ENCODE data around the gene DACH2.
"Not testable (repeated sequence)": the region's sequence is repeated elsewhere in the genome, so short reads cannot be mapped to it uniquely, and the experiment has no call there.

The DACH2 gene

DNA sequence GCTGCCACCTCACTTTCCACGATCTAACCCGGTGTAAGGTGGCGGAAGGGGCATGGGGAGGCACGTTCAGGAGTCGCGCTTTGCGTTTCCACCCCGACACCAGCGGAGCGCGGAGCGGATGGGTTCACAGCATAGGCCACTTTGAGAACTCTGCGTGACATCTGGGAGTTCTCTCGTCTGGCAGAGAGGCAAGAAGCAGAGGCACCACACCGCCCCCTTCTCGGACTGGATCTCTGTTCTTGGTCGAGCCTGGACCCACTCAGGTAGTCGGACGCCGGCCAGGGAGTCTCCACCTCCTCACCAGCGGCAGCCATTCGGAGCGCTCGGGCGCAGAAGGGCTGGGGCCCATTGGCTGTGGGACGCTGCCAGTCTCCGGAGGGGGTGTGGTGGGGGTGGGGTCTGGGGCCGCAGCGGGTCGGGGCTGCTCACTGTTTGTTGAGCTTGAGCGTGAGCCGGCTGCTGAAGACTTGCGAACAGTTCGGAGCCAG, at the start of gene DACH2:
Gene DACH2 (plus strand): TSS at position 428 of the 488 bp plus-strand sequence.
- no peak for DNase-seq (ENCODE audit: low spot score)

DNA sequence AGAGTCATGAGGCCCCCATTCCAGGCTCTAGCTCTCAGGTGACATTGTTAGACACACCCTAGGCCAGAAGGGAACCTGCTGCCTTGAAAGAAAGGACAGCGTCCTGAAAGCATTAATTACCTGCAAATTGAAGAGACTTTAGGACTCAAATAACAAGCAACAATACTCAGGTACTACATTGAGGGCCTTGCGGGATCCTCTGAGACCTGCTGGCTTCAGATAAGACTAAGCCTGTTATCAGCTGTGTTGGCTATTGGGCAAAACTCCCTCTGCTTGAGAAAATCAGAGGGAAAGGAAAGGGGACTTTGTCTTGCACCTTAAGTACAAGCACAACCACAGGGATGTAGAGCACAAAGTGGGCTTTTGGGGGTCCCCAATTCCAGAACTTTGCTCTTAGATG, 45.9 kb upstream of the DACH2 start:
- no peak for DNase-seq (ENCODE audit: low spot score)

- no peak for DNase-seq (ENCODE audit: low spot score)
Measured at GRCh38 chrX:86103061-86103460, 45.2 kb upstream of the DACH2 start.

- no peak for DNase-seq (ENCODE audit: low spot score)
Measured at GRCh38 chrX:86104526-86104925, 43.7 kb upstream of the DACH2 start.

- no peak for DNase-seq (ENCODE audit: low spot score)
Measured at GRCh38 chrX:86121916-86122315, 26.3 kb upstream of the DACH2 start.

DNA sequence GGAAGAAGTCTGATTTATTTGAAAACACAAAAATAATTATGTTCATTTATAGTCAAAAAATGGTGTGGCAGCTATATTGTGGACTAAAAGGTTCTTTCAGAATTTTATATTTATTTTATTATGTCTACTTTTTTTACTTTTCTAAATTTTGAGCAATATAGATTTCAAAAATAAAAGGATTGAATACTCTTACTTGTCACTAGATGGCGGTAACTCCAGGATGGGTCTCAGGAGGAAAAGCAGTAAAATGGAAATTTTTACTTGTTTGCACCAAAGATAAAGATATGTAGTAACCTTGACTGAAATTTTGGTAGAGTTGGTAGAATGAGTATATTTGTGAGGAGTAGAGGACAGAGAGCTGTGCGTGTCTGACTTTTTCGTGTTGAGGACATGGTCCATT, 14.5 kb upstream of the DACH2 start:
- no peak for DNase-seq (ENCODE audit: low spot score)

GRCh38 chrX:86137071-86137470, 11.2 kb upstream of the DACH2 start:
- DNase-seq (ENCODE audit: low spot score) = no peak

GRCh38 chrX:86141786-86142185, 6.5 kb upstream of the DACH2 start:
- DNase-seq (ENCODE audit: low spot score) = no peak

DNA sequence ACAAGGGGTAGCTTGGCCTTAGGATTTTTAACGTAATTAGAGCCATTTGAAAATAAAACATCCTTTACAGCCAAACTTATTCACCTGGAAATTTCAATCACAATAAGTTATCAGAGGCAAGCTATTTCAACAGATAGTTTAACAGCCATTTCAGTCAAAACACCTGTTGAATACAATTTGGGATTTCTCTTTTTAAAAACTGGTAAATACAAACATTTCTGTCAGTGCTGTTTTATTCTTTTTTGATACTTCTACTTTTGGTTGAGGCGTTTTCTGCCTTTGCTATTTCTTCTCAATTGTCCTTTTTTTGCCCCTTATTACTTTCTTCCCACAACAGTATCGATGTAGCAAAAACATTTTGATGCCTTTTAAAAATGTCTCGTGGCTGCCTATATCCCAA, 2.1 kb upstream of the DACH2 start:
- no peak for DNase-seq (ENCODE audit: low spot score)

- no peak for DNase-seq (ENCODE audit: low spot score)
Measured at GRCh38 chrX:86148594-86148993, 343 bp downstream of the DACH2 start.

- DNase-seq (ENCODE audit: low spot score) = no peak
Measured at GRCh38 chrX:86149119-86149518, 868 bp downstream of the DACH2 start.

DNA sequence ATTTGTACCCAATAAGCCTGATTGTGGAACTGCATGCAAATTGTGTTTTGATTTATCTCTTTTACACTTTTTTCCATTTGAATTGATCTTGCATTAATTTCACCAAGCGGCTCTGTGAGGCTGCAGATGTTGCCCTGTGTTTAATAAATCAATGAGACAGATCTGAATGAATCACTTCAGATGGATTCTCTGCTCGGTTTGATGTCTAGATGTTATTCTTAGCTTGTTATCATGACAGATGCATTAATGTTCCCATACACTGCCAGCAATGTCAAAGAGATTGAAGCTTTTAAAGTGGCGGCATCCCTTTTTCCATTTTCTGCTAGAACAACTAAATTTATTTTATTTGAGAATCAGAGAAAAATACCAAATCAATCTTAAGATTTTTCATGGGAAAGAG, 6.3 kb downstream of the DACH2 start:
- DNase-seq (ENCODE audit: low spot score) = no peak

- no peak for DNase-seq (ENCODE audit: low spot score)
Measured at GRCh38 chrX:86171366-86171765, 23.1 kb downstream of the DACH2 start.

DNA sequence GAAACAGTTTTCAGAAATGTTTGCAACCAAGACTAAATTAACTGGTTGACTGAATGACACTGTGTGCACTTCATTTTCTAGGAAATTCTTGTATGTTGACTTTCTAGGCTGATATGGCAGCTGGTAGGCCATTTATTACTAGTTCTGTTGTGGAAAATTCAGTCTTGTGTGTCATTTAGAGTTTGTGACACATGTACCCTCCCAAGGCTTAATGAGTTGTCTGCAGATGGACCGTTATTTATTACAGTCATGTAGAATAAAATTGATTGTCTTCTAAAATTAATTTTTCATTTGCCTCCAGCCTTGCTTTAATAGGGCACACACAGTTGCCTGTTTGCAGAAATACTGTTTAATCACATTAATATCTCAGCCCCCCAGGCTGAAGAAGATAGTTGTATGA, 30.7 kb downstream of the DACH2 start:
- DNase-seq (ENCODE audit: low spot score) = no peak

- not testable (repeated sequence) for DNase-seq (ENCODE audit: low spot score)
Measured at GRCh38 chrX:86181325-86181724, 33.1 kb downstream of the DACH2 start.

DNA sequence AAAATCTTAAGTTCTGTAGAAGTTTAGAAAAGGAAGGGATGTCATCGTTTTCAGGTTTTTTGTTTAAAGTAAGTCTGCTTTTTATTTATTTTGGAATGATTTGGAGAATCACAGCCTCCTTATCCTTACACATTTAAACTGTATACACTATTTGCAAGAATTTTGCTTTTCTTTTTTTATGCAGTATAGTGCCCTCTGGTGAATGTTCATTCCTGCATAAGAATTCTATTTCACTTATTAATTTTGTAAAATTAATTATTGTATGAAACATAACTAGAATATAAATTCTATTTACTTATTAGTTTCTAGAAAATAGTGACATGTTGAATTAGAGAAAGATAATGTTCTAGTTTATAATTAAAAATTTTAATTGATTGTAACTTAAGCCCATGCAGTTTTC, 44.6 kb downstream of the DACH2 start:
- no peak for DNase-seq (ENCODE audit: low spot score)

DNA sequence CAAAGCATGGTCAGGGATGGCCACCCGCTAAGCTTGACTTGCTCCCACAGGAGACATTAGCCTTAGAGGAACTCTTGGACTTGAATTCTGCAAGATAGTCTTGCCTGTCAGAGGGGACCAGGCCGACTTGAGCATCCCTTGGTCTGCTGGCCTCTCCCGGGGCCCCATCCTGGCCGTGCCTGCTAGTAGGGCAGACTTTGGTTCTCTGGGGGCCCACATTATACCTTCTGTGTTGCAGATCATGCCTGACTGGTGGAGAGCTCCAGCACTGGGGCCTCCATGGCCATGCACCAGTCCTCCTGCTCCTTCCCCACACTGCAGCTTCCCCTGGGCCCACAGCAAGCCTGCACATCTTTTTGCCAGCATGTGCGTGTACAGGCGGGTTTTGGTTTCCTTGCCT, 46.5 kb downstream of the DACH2 start:
- DNase-seq (ENCODE audit: low spot score) = no peak

DNA sequence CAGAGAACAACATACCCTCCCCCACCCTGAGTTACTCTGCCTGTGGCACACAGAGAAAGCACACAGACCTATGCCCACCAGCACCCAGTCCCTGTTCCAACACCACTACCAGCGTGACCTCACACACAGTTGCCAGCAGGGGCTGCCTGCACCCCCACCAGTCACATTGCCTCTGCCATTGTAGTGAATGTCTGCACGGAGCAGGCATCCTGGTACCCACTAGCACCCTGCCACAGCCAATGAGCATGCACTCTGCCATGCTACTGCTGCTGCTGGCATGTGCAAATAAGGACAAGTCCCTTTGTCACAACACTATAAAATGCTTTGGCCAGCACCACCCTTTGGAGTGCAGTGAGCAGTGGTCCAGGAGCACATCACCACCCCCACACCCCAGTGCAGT, 47.1 kb downstream of the DACH2 start:
- DNase-seq (ENCODE audit: low spot score) = no peak

DNA sequence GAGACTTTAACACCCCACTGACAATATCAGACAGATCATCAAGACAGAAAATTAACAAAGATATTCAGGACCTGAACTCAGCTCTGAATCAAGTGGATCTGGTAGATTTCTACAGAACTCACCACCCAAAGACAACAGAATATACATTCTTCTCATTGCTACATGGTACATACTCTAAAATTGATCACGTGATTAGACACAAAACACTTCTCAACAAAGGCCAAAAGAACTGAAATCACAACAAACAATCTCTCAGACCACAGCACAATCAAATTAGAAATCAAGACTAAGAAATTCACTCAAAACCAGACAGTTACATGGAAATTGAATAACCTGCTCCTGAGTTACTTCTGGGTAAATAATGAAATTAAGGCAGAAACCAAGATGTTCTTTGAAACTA, 49.6 kb downstream of the DACH2 start:
- no peak for DNase-seq (ENCODE audit: low spot score)

DNA sequence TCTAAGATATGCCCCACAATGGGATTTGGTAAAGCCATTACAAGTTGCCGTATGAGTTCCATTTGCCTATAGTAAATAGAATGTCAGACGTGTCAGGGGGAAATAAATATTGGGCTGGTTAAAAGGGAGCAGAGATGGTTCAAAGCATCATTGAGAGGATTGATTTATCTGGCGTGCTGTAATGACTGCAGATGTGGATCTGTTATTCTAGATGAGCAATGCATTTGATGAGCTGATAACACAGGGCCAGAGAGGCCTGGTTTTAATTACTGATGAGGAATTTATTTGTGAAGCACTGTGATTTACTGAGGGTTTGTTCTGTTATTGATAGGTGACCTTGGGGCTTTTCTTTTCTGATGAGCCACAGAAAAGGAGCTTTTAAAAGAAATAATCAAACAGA, 62.5 kb downstream of the DACH2 start:
- no peak for DNase-seq (ENCODE audit: low spot score)

- no peak for DNase-seq (ENCODE audit: low spot score)
Measured at GRCh38 chrX:86215260-86215659, 67.0 kb downstream of the DACH2 start.

DNA sequence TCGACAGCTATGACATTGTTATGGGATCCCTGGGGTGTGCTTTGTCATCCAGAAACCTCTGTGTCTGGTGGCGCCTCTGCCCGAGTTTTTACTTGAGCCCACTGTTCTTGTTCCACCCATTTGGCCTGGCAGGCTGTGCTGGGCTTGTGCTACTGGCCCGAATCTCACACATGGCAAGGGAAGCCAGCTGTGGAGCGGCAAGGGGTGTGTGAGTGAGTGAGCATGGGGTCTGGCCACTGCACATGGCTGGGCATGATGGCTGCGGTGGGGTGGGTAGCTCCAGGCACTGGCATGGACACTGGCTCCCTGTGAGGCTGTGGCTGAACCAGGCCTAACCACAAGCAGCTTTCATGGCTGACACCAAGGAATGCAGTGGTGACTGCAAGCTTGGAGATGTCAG, 89.2 kb downstream of the DACH2 start:
- DNase-seq (ENCODE audit: low spot score) = no peak

DNA sequence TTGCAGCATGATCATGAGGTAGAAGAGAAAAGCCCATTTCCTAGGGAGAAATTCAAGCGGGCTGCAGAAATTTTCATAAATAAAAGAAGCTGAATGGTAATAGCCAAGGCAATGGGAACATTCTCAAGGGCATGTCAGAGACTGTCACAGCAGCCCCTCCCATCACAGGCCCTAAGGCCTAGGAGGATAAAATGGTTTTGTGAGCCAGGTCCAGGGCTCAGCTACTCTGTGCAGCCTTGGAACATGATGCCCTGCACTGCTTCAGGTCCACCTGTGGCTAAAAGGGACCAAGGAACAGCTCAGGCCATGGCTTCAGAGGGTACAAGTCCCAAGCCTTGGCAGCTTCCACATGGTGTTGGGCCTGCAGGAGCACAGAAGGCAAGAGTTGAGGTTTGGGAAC, 93.3 kb downstream of the DACH2 start:
- no peak for DNase-seq (ENCODE audit: low spot score)

- no peak for DNase-seq (ENCODE audit: low spot score)
Measured at GRCh38 chrX:86263526-86263925, 115.3 kb downstream of the DACH2 start.

GRCh38 chrX:86295293-86295692, 147.0 kb downstream of the DACH2 start:
- DNase-seq (ENCODE audit: low spot score) = no peak
